ENCODE data around the gene SPRING1.

The SPRING1 gene

GRCh38 chr12:116722245-116722644 is 15.6 kb downstream of the SPRING1 start:
- Histone ChIP-seq H3K4me3 (ENCODE audit: low read length) (no peak overlapping the region), H3K36me3 (ENCODE audit: control insufficient read depth, insufficient read depth, low read length) (no peaks in the 10 kb centered on the region), H3K27me3 (ENCODE audit: control insufficient read depth, insufficient read depth, low read length) (no peaks in the 10 kb centered on the region), H3K9me3 (ENCODE audit: control insufficient read depth, insufficient read depth, low read length) (no peaks in the 10 kb centered on the region), H3K27ac (ENCODE audit: low read length) (no peak overlapping the region), H3K4me1 (ENCODE audit: control insufficient read depth, insufficient read depth, low read length) (peaks cover 3% of the 10 kb centered on the region; the same call in 1 of the 2 replicates)
- no peak for DNase-seq (ENCODE audit: low read depth, low spot score)

GRCh38 chr12:116719731-116720528 is 17.9 kb downstream of the SPRING1 start:
- WGBS (ENCODE audit: insufficient coverage, insufficient read length): no CpG with 5 or more reads among the region's 15 CpGs
- Histone ChIP-seq H3K36me3 (ENCODE audit: control insufficient read depth, insufficient read depth, low read length) (no peaks in the 10 kb centered on the region), H3K27ac (ENCODE audit: low read length) (no peak overlapping the region)

GRCh38 chr12:116718655-116719454 is 19.0 kb downstream of the SPRING1 start:
- Histone ChIP-seq H3K4me3 (ENCODE audit: low read length) (no peak overlapping the region), H3K36me3 (ENCODE audit: control insufficient read depth, insufficient read depth, low read length) (no peaks in the 10 kb centered on the region), H3K27me3 (ENCODE audit: control insufficient read depth, insufficient read depth, low read length) (no peaks in the 10 kb centered on the region), H3K9me3 (ENCODE audit: control insufficient read depth, insufficient read depth, low read length) (no peaks in the 10 kb centered on the region), H3K4me1 (ENCODE audit: control insufficient read depth, insufficient read depth, low read length) (peaks cover 1% of the 10 kb centered on the region; the same call in 1 of the 2 replicates), H3K27ac (ENCODE audit: low read length) (no peak overlapping the region)
- DNase-seq (ENCODE audit: low read depth, low spot score): no peak
- WGBS (ENCODE audit: insufficient coverage, insufficient read length): no CpG with 5 or more reads among the region's 10 CpGs

More at GRCh38 chr12:116719731-116720528, 17.9 kb downstream of the SPRING1 start:
- H3K27me3 ChIP-seq (ENCODE audit: control insufficient read depth, insufficient read depth, low read length): no peaks in the 10 kb centered on the region
- DNase-seq (ENCODE audit: low read depth, low spot score): no peak
- H3K4me1 ChIP-seq (ENCODE audit: control insufficient read depth, insufficient read depth, low read length): peaks cover 1% of the 10 kb centered on the region; the same call in 1 of the 2 replicates
- H3K9me3 ChIP-seq (ENCODE audit: control insufficient read depth, insufficient read depth, low read length): no peaks in the 10 kb centered on the region
- H3K4me3 ChIP-seq (ENCODE audit: low read length): no peak overlapping the region

- DNase-seq (ENCODE audit: low read depth, low spot score): no peak
- H3K36me3 ChIP-seq (ENCODE audit: control insufficient read depth, insufficient read depth, low read length): no peaks in the 10 kb centered on the region
- no peak overlapping the region for H3K4me3 ChIP-seq (ENCODE audit: low read length)
- no peaks in the 10 kb centered on the region for H3K27me3 ChIP-seq (ENCODE audit: control insufficient read depth, insufficient read depth, low read length)
- peaks cover 1% of the 10 kb centered on the region; the same call in 1 of the 2 replicates for H3K4me1 ChIP-seq (ENCODE audit: control insufficient read depth, insufficient read depth, low read length)
- no peak overlapping the region for H3K27ac ChIP-seq (ENCODE audit: low read length)
- H3K9me3 ChIP-seq (ENCODE audit: control insufficient read depth, insufficient read depth, low read length): no peaks in the 10 kb centered on the region
- no CpG with 5 or more reads among the region's 27 CpGs for WGBS (ENCODE audit: insufficient coverage, insufficient read length)
These were observed 20.1 kb downstream of the SPRING1 start for GRCh38 chr12:116717466-116718437.

- H3K4me1 ChIP-seq (ENCODE audit: control insufficient read depth, insufficient read depth, low read length): no peaks in the 10 kb centered on the region
- no peaks in the 10 kb centered on the region for H3K9me3 ChIP-seq (ENCODE audit: control insufficient read depth, insufficient read depth, low read length)
- H3K4me3 ChIP-seq (ENCODE audit: low read length): no peak overlapping the region
- WGBS (ENCODE audit: insufficient coverage, insufficient read length): no CpG with 5 or more reads among the region's 9 CpGs
- no peaks in the 10 kb centered on the region for H3K27me3 ChIP-seq (ENCODE audit: control insufficient read depth, insufficient read depth, low read length)
- no peak overlapping the region for H3K27ac ChIP-seq (ENCODE audit: low read length)
- no peaks in the 10 kb centered on the region for H3K36me3 ChIP-seq (ENCODE audit: control insufficient read depth, insufficient read depth, low read length)
- DNase-seq (ENCODE audit: low read depth, low spot score): no peak
These were observed 23.7 kb downstream of the SPRING1 start for GRCh38 chr12:116714175-116714574.

GRCh38 chr12:116713527-116713926 is 24.3 kb downstream of the SPRING1 start:
- no peak overlapping the region for H3K4me3 ChIP-seq (ENCODE audit: low read length)
- no peaks in the 10 kb centered on the region for H3K27me3 ChIP-seq (ENCODE audit: control insufficient read depth, insufficient read depth, low read length)
- no peak overlapping the region for H3K27ac ChIP-seq (ENCODE audit: low read length)
- WGBS (ENCODE audit: insufficient coverage, insufficient read length): no CpG with 5 or more reads among the region's 2 CpGs
- DNase-seq (ENCODE audit: low read depth, low spot score): no peak
- H3K4me1 ChIP-seq (ENCODE audit: control insufficient read depth, insufficient read depth, low read length): no peaks in the 10 kb centered on the region
- H3K36me3 ChIP-seq (ENCODE audit: control insufficient read depth, insufficient read depth, low read length): no peaks in the 10 kb centered on the region
- H3K9me3 ChIP-seq (ENCODE audit: control insufficient read depth, insufficient read depth, low read length): no peaks in the 10 kb centered on the region

- Histone ChIP-seq H3K4me1 (ENCODE audit: control insufficient read depth, insufficient read depth, low read length) (no peaks in the 10 kb centered on the region), H3K36me3 (ENCODE audit: control insufficient read depth, insufficient read depth, low read length) (no peaks in the 10 kb centered on the region), H3K27ac (ENCODE audit: low read length) (no peak overlapping the region), H3K27me3 (ENCODE audit: control insufficient read depth, insufficient read depth, low read length) (no peaks in the 10 kb centered on the region), H3K4me3 (ENCODE audit: low read length) (no peak overlapping the region), H3K9me3 (ENCODE audit: control insufficient read depth, insufficient read depth, low read length) (no peaks in the 10 kb centered on the region)
- DNase-seq (ENCODE audit: low read depth, low spot score): no peak
- no CpG with 5 or more reads among the region's 17 CpGs for WGBS (ENCODE audit: insufficient coverage, insufficient read length)
These were observed 25.2 kb downstream of the SPRING1 start for GRCh38 chr12:116712458-116713303.

- H3K27ac ChIP-seq (ENCODE audit: low read length): no peak overlapping the region
- H3K27me3 ChIP-seq (ENCODE audit: control insufficient read depth, insufficient read depth, low read length): no peaks in the 10 kb centered on the region
- no peak overlapping the region for H3K4me3 ChIP-seq (ENCODE audit: low read length)
- H3K36me3 ChIP-seq (ENCODE audit: control insufficient read depth, insufficient read depth, low read length): no peaks in the 10 kb centered on the region
- H3K4me1 ChIP-seq (ENCODE audit: control insufficient read depth, insufficient read depth, low read length): no peaks in the 10 kb centered on the region
- DNase-seq (ENCODE audit: low read depth, low spot score): no peak
- no CpG with 5 or more reads among the region's 8 CpGs for WGBS (ENCODE audit: insufficient coverage, insufficient read length)
- no peaks in the 10 kb centered on the region for H3K9me3 ChIP-seq (ENCODE audit: control insufficient read depth, insufficient read depth, low read length)
These were observed 27.3 kb downstream of the SPRING1 start for GRCh38 chr12:116710370-116711150.

- Histone ChIP-seq H3K27me3 (ENCODE audit: control insufficient read depth, insufficient read depth, low read length) (no peaks in the 10 kb centered on the region), H3K4me1 (ENCODE audit: control insufficient read depth, insufficient read depth, low read length) (no peaks in the 10 kb centered on the region), H3K9me3 (ENCODE audit: control insufficient read depth, insufficient read depth, low read length) (no peaks in the 10 kb centered on the region), H3K27ac (ENCODE audit: low read length) (no peak overlapping the region), H3K4me3 (ENCODE audit: low read length) (no peak overlapping the region), H3K36me3 (ENCODE audit: control insufficient read depth, insufficient read depth, low read length) (no peaks in the 10 kb centered on the region)
- no peak for DNase-seq (ENCODE audit: low read depth, low spot score)
- WGBS (ENCODE audit: insufficient coverage, insufficient read length): no CpG with 5 or more reads among the region's 10 CpGs
These were observed 28.1 kb downstream of the SPRING1 start for GRCh38 chr12:116709768-116710167.

All from iPS DF 6.9 (cell line).